HG03108 (cell line): ENCODE results near the gene COLEC11.
A peak's percentile ranks its signal among the peaks of the same experiment; 100 is the strongest.
"Not testable (repeated sequence)": the region's sequence is repeated elsewhere in the genome, so short reads cannot be mapped to it uniquely, and the experiment has no call there.

Source experiments
- ATAC-seq: cut with Tn5 transposase; IDR thresholded peaks from one replicate; pipeline ENCODE4 v1.9.1; 2021; ENCODE audit warnings: moderate library complexity; ENCODE audit not compliant: unreplicated experiment

Gene COLEC11

GRCh38 chr2:3594493-3595281 is at the start of gene COLEC11:
Gene COLEC11, plus strand, starts transcription at chr2:3595112. Its CDS starts 9,229 bp downstream, at chr2:3604341.
- no peak for ATAC-seq

- ATAC-seq: no peak
Observed at GRCh38 chr2:3545788-3546478, 49.0 kb upstream of the COLEC11 start.

GRCh38 chr2:3547915-3548314 is 47.0 kb upstream of the COLEC11 start:
- no peak for ATAC-seq

- ATAC-seq: no peak
Observed at GRCh38 chr2:3553946-3554345, 41.0 kb upstream of the COLEC11 start.

GRCh38 chr2:3557639-3558204 is 37.2 kb upstream of the COLEC11 start:
- peak; percentile 6 for ATAC-seq

GRCh38 chr2:3558205-3559014 is 36.5 kb upstream of the COLEC11 start, which contains the start of gene RNASEH1:
Gene RNASEH1, minus strand, starts transcription at chr2:3558333. Its CDS starts 73 bp downstream, at chr2:3558260.
- ATAC-seq: peak; percentile 95

GRCh38 chr2:3563521-3563976 is 31.4 kb upstream of the COLEC11 start:
- ATAC-seq: peak; percentile 48

- ATAC-seq: no peak
Observed at GRCh38 chr2:3565117-3565516, 29.8 kb upstream of the COLEC11 start.

- no peak for ATAC-seq
Observed at GRCh38 chr2:3566806-3567205, 28.1 kb upstream of the COLEC11 start.

GRCh38 chr2:3569656-3570055 is 25.3 kb upstream of the COLEC11 start:
- ATAC-seq: not testable (repeated sequence)

- ATAC-seq: no peak
Observed at GRCh38 chr2:3571284-3571683, 23.6 kb upstream of the COLEC11 start.

- no peak for ATAC-seq
Observed at GRCh38 chr2:3572620-3573019, 22.3 kb upstream of the COLEC11 start.

- no peak for ATAC-seq
Observed at GRCh38 chr2:3574155-3574554, 20.8 kb upstream of the COLEC11 start.

- ATAC-seq: peak; percentile 12
Observed at GRCh38 chr2:3575534-3576262, 19.2 kb upstream of the COLEC11 start.

- not testable (repeated sequence) for ATAC-seq
Observed at GRCh38 chr2:3576263-3576630, 18.7 kb upstream of the COLEC11 start.

- ATAC-seq: no peak
Observed at GRCh38 chr2:3578987-3579386, 15.9 kb upstream of the COLEC11 start.

- no peak for ATAC-seq
Observed at GRCh38 chr2:3580449-3580848, 14.5 kb upstream of the COLEC11 start.

GRCh38 chr2:3581367-3582262 is 13.3 kb upstream of the COLEC11 start:
- ATAC-seq: no peak

- ATAC-seq: no peak
Observed at GRCh38 chr2:3584076-3584475, 10.8 kb upstream of the COLEC11 start.
